MG63 (cell line): Measurements from ENCODE around the gene ARHGAP40. TPM values are rescaled to one million over a fixed set of nuclear protein-coding genes. Genes with fewer than 3 reads are reported as not detected.

Experiments used
- DNase-seq: peaks from one replicate; pipeline ENCODE4 v3.0.0-alpha.2; 2020
- H3K27me3 ChIP-seq: fragments of 250-450 bp; sonication (Bioruptor Pico); 2 replicates; pipeline ENCODE4 v1.5.1; 2020; ENCODE audit warnings: mild to moderate bottlenecking, moderate library complexity
- H3K36me3 ChIP-seq: fragments of 250-450 bp; sonication (Bioruptor Pico); 2 replicates; pipeline ENCODE4 v1.5.1; 2020; ENCODE audit warnings: mild to moderate bottlenecking, moderate library complexity
- H3K4me3 ChIP-seq: fragments of 250-450 bp; sonication (Bioruptor Pico); 2 replicates; pipeline ENCODE4 v1.5.1; 2020; ENCODE audit warnings: mild to moderate bottlenecking, moderate library complexity
- H3K9me3 ChIP-seq: fragments of 250-450 bp; sonication (Bioruptor Pico); 2 replicates; pipeline ENCODE4 v1.5.1; 2020; ENCODE audit warnings: mild to moderate bottlenecking, moderate library complexity
- total RNA-seq: library from RNA; depleted of rRNA; stranded (reverse); fragments of >200 nt; shearing (Covaris generic); gene quantifications from 2 replicates; pipeline ENCODE4 v1.2.3, GENCODE V29; 2014; ENCODE audit warnings: low replicate concordance; rRNA removed

The ARHGAP40 gene
- not detected in 2 replicates for total RNA-seq

- Histone ChIP-seq H3K9me3 (no peaks in the 10 kb centered on the region), H3K4me3 (no peak within 1 kb of the TSS), H3K36me3 (no peaks in the 10 kb centered on the region), H3K27me3 (no peaks in the 10 kb centered on the region)
- peak; percentile 42 for DNase-seq
Measured at GRCh38 chr20:38601216-38602184, at the start of gene ARHGAP40. TSS of gene ARHGAP40 (plus strand) at chr20:38601809.

- Histone ChIP-seq H3K27me3 (no peaks in the 10 kb centered on the region), H3K36me3 (peaks cover 50% of the 10 kb centered on the region), H3K9me3 (no peaks in the 10 kb centered on the region), H3K4me3 (no peak overlapping the region)
- no peak for DNase-seq
Measured at GRCh38 chr20:38554986-38555385, 46.6 kb upstream of the ARHGAP40 start.

- DNase-seq = no peak
- Histone ChIP-seq H3K36me3 (peaks cover 48% of the 10 kb centered on the region), H3K27me3 (no peaks in the 10 kb centered on the region)
Measured at GRCh38 chr20:38555395-38555794, 46.2 kb upstream of the ARHGAP40 start.

GRCh38 chr20:38557174-38557573 is 44.4 kb upstream of the ARHGAP40 start:
- no peak for DNase-seq
- Histone ChIP-seq H3K36me3 (peaks cover 32% of the 10 kb centered on the region), H3K4me3 (no peak overlapping the region), H3K27me3 (no peaks in the 10 kb centered on the region), H3K9me3 (no peaks in the 10 kb centered on the region)

More at GRCh38 chr20:38555395-38555794, 46.2 kb upstream of the ARHGAP40 start:
- Histone ChIP-seq H3K9me3 (no peaks in the 10 kb centered on the region), H3K4me3 (no peak overlapping the region)

DNA sequence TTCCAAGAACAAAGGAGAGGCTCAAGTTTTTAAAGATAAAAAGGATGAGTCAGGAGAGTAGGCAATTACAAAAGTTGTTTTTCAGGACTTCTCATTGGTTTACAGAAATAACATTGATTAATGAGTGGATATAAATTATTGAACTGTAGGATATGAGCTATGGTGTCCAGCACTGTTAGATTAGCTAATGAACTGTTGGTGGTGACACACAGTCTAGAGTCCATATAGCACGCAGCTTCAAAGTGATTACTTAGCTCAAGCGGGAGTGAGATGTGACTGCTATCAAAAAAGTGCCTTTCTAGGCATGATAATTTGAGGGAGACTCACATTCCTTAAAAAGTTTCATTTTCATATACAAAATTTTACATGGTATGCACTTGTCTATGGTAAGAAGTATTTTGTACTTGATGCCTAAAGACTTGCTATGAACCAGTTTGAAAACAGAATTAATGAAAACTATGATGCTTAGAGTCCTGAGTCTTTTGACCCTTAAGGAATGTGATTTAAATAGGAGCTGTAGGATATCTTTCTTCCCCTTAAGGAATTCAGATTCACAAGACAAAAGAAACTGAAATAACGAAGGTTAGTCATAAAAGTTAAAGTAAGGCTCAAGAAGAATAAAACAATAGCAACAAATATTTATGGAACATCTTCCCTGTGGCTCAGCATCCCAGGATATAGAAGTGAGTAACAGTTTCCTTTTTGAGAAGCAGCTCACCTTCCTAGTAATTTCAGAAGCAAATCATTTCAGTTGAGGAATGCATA is 42.8 kb upstream of the ARHGAP40 start:
- Histone ChIP-seq H3K4me3 (no peak overlapping the region), H3K9me3 (no peaks in the 10 kb centered on the region), H3K36me3 (peaks cover 26% of the 10 kb centered on the region), H3K27me3 (no peaks in the 10 kb centered on the region)
- no peak for DNase-seq

DNA sequence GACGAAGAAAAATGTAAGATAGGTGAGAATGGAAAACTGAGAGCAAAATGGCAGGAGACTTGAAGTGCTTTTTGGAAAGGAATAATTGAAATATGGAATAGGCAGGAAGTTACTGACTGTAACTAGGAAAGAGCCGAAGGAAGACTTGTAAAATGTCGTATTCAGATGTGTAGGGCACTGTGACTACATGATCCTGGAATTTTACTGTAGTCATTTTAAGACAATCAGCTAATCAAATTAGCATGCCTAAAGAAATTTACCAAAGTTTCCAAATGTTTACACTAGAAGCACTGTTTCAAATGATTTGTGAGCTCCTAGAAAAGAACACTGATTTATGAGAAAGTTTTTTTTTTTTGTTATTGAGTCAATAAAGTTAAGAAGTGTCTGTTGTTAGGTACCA is 41.8 kb upstream of the ARHGAP40 start:
- Histone ChIP-seq H3K27me3 (no peaks in the 10 kb centered on the region), H3K36me3 (peaks cover 25% of the 10 kb centered on the region), H3K9me3 (no peaks in the 10 kb centered on the region), H3K4me3 (no peak overlapping the region)
- DNase-seq = no peak

GRCh38 chr20:38563802-38564431 is 37.7 kb upstream of the ARHGAP40 start:
- Histone ChIP-seq H3K36me3 (peaks cover 34% of the 10 kb centered on the region), H3K4me3 (no peak overlapping the region), H3K9me3 (no peaks in the 10 kb centered on the region), H3K27me3 (no peaks in the 10 kb centered on the region)
- no peak for DNase-seq

- Histone ChIP-seq H3K27me3 (no peaks in the 10 kb centered on the region), H3K36me3 (peaks cover 32% of the 10 kb centered on the region), H3K9me3 (no peaks in the 10 kb centered on the region), H3K4me3 (no peak overlapping the region)
- no peak for DNase-seq
Measured at GRCh38 chr20:38564680-38565079, 36.9 kb upstream of the ARHGAP40 start.

DNA sequence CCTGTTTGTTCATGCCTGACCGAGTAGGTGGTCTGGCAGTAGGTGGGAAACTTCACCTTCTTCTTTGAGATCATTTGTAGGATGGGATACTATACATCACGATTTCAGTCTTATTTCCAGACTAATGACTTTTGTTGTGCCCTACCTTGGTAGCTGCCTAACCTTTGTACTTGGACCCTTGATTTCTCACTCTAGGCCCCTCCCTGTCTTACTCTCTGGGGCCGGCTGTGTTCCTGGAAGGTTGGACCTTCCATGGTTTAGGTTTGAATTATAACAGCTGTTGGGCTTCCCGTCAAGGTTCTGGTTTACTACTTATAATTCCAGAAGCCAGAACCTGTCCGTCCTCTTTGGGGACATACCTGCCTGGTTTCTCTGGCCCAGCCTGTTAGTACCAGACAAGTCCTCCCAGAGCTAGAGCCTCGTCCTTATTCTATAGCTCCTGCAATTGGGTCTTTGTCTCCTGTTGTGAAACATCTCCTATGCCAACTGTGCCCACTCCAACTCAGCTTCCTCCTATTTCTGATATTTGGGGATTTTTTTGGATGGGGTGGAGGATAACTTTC is 35.5 kb upstream of the ARHGAP40 start:
- Histone ChIP-seq H3K27me3 (no peaks in the 10 kb centered on the region), H3K36me3 (peaks cover 43% of the 10 kb centered on the region), H3K4me3 (no peak overlapping the region), H3K9me3 (no peaks in the 10 kb centered on the region)
- DNase-seq = no peak

DNA sequence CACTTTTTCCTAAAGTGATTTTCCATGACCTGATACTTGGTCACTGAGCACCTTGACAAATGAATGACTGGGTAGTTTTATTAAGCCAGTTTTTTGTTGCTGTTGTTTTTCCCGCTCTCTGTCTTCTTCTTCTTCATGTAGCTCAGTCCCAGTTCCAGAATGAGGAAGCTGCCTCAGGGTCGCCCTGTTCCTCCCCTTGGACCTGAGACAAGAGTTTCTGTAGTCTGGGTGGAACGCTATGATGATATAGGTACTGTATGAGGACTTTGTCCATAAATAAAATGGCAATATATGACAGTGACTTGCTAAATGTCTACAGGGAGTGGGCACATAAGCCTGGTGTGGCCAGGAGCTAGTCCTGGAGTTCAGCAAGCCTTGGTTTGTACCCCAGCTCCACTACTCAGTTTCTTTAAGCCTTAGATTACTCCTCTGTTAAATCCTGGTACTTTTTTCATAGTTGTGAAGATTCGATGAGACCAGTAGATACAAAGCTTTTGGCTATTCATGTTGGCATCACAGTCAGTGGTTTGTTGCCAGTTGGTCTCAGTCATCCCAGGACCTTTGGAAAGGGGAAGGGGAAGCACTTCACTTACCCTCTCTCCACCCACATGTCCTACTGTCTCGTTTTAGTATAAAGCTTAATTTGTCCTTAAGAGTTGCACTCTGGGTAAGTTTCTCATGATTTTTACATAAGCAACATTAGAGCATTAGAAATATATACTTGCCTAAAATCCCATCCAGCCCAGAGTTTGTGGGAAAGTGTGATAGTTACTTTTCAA is 31.7 kb upstream of the ARHGAP40 start:
- no peak for DNase-seq
- H3K9me3 ChIP-seq = no peaks in the 10 kb centered on the region
- peaks cover 46% of the 10 kb centered on the region for H3K36me3 ChIP-seq
- no peak overlapping the region for H3K4me3 ChIP-seq
- no peaks in the 10 kb centered on the region for H3K27me3 ChIP-seq

GRCh38 chr20:38573413-38573812 is 28.2 kb upstream of the ARHGAP40 start:
- Histone ChIP-seq H3K4me3 (no peak overlapping the region), H3K9me3 (no peaks in the 10 kb centered on the region), H3K27me3 (no peaks in the 10 kb centered on the region), H3K36me3 (peaks cover 57% of the 10 kb centered on the region)
- no peak for DNase-seq

- no peaks in the 10 kb centered on the region for H3K9me3 ChIP-seq
- no peak overlapping the region for H3K4me3 ChIP-seq
- H3K36me3 ChIP-seq = peaks cover 39% of the 10 kb centered on the region
- H3K27me3 ChIP-seq = no peaks in the 10 kb centered on the region
- DNase-seq = no peak
Measured at GRCh38 chr20:38579219-38579910, 22.2 kb upstream of the ARHGAP40 start.

- Histone ChIP-seq H3K27me3 (no peaks in the 10 kb centered on the region), H3K36me3 (peaks cover 33% of the 10 kb centered on the region), H3K4me3 (no peak overlapping the region), H3K9me3 (no peaks in the 10 kb centered on the region)
- no peak for DNase-seq
Measured at GRCh38 chr20:38579921-38580320, 21.7 kb upstream of the ARHGAP40 start.

DNA sequence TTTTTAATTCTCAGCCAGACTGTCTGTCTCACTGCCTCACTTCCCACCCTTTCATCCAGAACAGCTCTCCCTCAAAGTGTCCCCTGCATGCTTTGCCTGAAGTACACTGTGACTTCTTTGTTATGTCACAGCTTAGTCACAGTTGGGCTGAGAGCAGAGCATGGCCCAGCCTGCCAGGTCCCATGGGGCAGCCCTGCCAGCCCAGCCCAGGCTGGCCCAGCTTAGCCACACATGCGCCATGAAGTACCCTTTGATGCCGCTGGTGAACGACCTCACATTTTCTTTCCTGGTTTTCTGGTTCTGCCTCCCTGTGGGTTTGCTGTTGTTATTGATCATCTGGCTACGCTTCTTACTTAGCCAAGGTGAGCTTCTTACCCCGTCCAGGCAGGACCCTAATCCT is 20.6 kb upstream of the ARHGAP40 start, which contains the start of gene ADIG:
TSS of gene ADIG (plus strand) at position 185 of the 400 bp plus-strand sequence. CDS start at position 239, 54 bp downstream.
- DNase-seq = no peak
- H3K9me3 ChIP-seq = no peaks in the 10 kb centered on the region
- no peaks in the 10 kb centered on the region for H3K27me3 ChIP-seq
- no peak within 1 kb of the TSS for H3K4me3 ChIP-seq
- H3K36me3 ChIP-seq = peaks cover 22% of the 10 kb centered on the region

- H3K4me3 ChIP-seq = no peak overlapping the region
- peaks cover 13% of the 10 kb centered on the region for H3K36me3 ChIP-seq
- H3K9me3 ChIP-seq = no peaks in the 10 kb centered on the region
- H3K27me3 ChIP-seq = no peaks in the 10 kb centered on the region
- no peak for DNase-seq
Measured at GRCh38 chr20:38581830-38582358, 19.7 kb upstream of the ARHGAP40 start.
